Mammary epithelial cell (primary cell): Measurements from ENCODE around the gene AK9.

ENCODE experiments used
- EZH2 ChIP-seq: IDR thresholded peaks from 2 replicates; pipeline ENCODE4 v1.6.1; 2012; ENCODE audit warnings: low read length, inconsistent platforms, borderline replicate concordance
- TF ChIP-seq, protein P1 (sequence below), 2 donors: IDR thresholded peaks in 1 of 2; conservative IDR thresholded peaks in 1 of 2; 2 replicates each; pipeline ENCODE4 v1.5.1; 2011 to 2012; ENCODE audit warnings: inconsistent platforms in 2 of 2, low read length in 2 of 2, mild to moderate bottlenecking in 2 of 2, control low read depth in 1 of 2, low read depth in 1 of 2; ENCODE audit not compliant: insufficient read depth in 1 of 2; ENCODE audit errors: extremely low read depth in 1 of 2

DNA sequence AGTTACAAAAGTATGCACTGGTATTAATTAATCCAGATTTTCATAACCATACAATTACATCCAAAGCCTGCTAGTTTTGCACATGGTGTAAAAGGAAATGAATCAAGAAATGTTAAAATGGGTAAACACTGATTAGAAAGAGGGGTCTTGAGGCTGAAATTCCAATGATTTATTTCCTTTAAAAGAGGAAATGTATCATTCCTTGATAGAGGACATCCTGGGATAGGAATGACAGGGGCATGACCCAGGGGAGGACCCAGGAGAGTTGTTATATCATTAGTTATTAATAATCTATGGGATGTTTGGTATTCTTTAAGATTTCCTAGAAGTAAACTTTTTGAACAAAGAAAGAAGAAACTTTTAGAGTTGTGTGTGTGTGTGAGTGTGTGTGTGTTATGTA, 18.2 kb downstream of the AK9 start:
- TF ChIP-seq, protein P1, sequence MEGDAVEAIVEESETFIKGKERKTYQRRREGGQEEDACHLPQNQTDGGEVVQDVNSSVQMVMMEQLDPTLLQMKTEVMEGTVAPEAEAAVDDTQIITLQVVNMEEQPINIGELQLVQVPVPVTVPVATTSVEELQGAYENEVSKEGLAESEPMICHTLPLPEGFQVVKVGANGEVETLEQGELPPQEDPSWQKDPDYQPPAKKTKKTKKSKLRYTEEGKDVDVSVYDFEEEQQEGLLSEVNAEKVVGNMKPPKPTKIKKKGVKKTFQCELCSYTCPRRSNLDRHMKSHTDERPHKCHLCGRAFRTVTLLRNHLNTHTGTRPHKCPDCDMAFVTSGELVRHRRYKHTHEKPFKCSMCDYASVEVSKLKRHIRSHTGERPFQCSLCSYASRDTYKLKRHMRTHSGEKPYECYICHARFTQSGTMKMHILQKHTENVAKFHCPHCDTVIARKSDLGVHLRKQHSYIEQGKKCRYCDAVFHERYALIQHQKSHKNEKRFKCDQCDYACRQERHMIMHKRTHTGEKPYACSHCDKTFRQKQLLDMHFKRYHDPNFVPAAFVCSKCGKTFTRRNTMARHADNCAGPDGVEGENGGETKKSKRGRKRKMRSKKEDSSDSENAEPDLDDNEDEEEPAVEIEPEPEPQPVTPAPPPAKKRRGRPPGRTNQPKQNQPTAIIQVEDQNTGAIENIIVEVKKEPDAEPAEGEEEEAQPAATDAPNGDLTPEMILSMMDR (conservative IDR thresholded peaks at IDR 0.05 in 1 of 2, IDR thresholded peaks at IDR 0.05 in 1 of 2; ENCODE audit: extremely low read depth in 1 of 2, insufficient read depth in 1 of 2, low read depth in 1 of 2, low read length in 2 of 2) = no peak
- TF ChIP-seq EZH2 = no peak
